Aorta (tissue), 5 donors: ENCODE results near the gene USP51. TPM values are rescaled to one million over a fixed set of nuclear protein-coding genes. Genes with fewer than 3 reads are reported as not detected.
"Not testable (repeated sequence)": the region's sequence is repeated elsewhere in the genome, so short reads cannot be mapped to it uniquely, and the experiment has no call there.

Experiments
- ATAC-seq: fragments of 200-7000 bp; cut with Tn5 transposase; one replicate; pipeline ENCODE4 v1.9.1; 2022; ENCODE audit warnings: moderate library complexity; ENCODE audit not compliant: low FRiP score
- DNase-seq, 2 donors: peaks; one replicate each; pipeline ENCODE4 v3.0.0-alpha.2; 2020
- H3K27ac ChIP-seq, 2 donors: one replicate each; pipeline ENCODE4 v1.5.1; 2013; ENCODE audit warnings: low read length in 2 of 2, mild to moderate bottlenecking in 2 of 2, moderate library complexity in 2 of 2, control low read depth in 1 of 2, inconsistent platforms in 1 of 2, low read depth in 1 of 2
- H3K27me3 ChIP-seq, 2 donors: one replicate each; pipeline ENCODE4 v1.6.1; 2013; ENCODE audit warnings: control low read depth in 1 of 2, low read length in 1 of 2, mild to moderate bottlenecking in 1 of 2, moderate library complexity in 1 of 2; ENCODE audit not compliant: insufficient read depth in 2 of 2, control insufficient read depth in 1 of 2
- H3K36me3 ChIP-seq, 2 donors: one replicate each; pipeline ENCODE4 v1.6.1; 2013; ENCODE audit warnings: control low read depth in 1 of 2, low read length in 1 of 2, mild to moderate bottlenecking in 1 of 2; ENCODE audit not compliant: insufficient read depth in 2 of 2, control insufficient read depth in 1 of 2
- H3K4me1 ChIP-seq, 2 donors: one replicate each; pipeline ENCODE4 v1.6.1; 2013; ENCODE audit warnings: low read length in 2 of 2, control low read depth in 1 of 2, mild to moderate bottlenecking in 1 of 2, moderate library complexity in 1 of 2; ENCODE audit not compliant: insufficient read depth in 2 of 2, control insufficient read depth in 1 of 2
- H3K4me3 ChIP-seq, 2 donors: one replicate each; pipeline ENCODE4 v1.5.1; 2013; ENCODE audit warnings: low read length in 2 of 2, control low read depth in 1 of 2, mild to moderate bottlenecking in 1 of 2
- H3K9me3 ChIP-seq: one replicate; pipeline ENCODE4 v1.6.1; 2013; ENCODE audit warnings: mild to moderate bottlenecking, low read length; ENCODE audit not compliant: control insufficient read depth
- WGBS, 2 donors: extraction: QIAGEN DNeasy Blood & Tissue Kit; methylation state at CpG; one replicate each; pipeline ENCODE4 v1.1.7; 2013; 5-methylcytosine and 5-hydroxymethylcytosine counted together
- intact Hi-C, 2 donors: fragments of 100-400 bp; cut with DNase I; formaldehyde crosslinking; loops; one replicate each; pipeline versions ENCODE4 v1.14.2 to v1.15.0; 2022
- long read RNA-seq, 2 donors: library from polyadenylated mRNA; unstranded; transcript quantifications; one replicate each; pipeline ENCODE4 v2.0.0, GENCODE V29; 2020 to 2021
- polyA plus RNA-seq, 2 donors: library from polyadenylated mRNA; stranded (reverse); fragments of 200-250 nt; gene quantifications; one replicate each; pipeline ENCODE4 v1.2.3, GENCODE V29; 2013
- total RNA-seq, 2 donors: library from RNA; stranded (reverse); fragmentation: NEBNext Ultra II Directional; extraction: Animal tissue kit (Norgen Biotek cat#: 25700); gene quantifications; one replicate each; pipeline ENCODE4 v1.2.1, GENCODE V29; 2021
- donor health status: healthy with polysubstance abuse.
- donor health status: Bipolar disorder and iron deficiency.
- donor health status: DM: no; HTN: no; CAD: no.
- donor health status: DM: no; HTN: no; CAD: no.
- donor health status: DM: yes; HTN: yes; CAD: no.

USP51 gene
- 1 to 10 TPM; 1.4 to 2.7 TPM for total RNA-seq
- under 1 TPM; 0.25 to 0.31 TPM for polyA plus RNA-seq
- long read RNA-seq, donor 1, partial matches to known transcripts: 0 of 1 reads
- long read RNA-seq, donor 1, other reads (novel, unspliced or antisense): 1 of 1 reads
- long read RNA-seq, donor 2, partial matches to known transcripts: 0 of 1 reads
- long read RNA-seq, donor 2, other reads (novel, unspliced or antisense): 1 of 1 reads

GRCh38 chrX:55489314-55490009 lies at the start of gene USP51:
Gene USP51, minus strand, starts transcription at chrX:55489848. Its CDS starts 909 bp downstream, at chrX:55488939.
- ATAC-seq (peak; percentile 73), DNase-seq (peak; percentile 62 to 78)
- peak within 1 kb of the TSS; percentile 60 to 94 for H3K4me3 ChIP-seq
- WGBS, 2 donors: 1 to 23% methylated on average over 34 of the region's 34 CpGs
- H3K27me3 ChIP-seq: no peaks in the 10 kb centered on the region
- H3K9me3 ChIP-seq: no peaks in the 10 kb centered on the region
- H3K36me3 ChIP-seq: no peaks in the 10 kb centered on the region
- peak within 1 kb of the TSS in 1 of 2 donors; percentile 97 for H3K27ac ChIP-seq
- intact Hi-C loops: no loop called here
- no peaks in the 10 kb centered on the region for H3K4me1 ChIP-seq

DNA sequence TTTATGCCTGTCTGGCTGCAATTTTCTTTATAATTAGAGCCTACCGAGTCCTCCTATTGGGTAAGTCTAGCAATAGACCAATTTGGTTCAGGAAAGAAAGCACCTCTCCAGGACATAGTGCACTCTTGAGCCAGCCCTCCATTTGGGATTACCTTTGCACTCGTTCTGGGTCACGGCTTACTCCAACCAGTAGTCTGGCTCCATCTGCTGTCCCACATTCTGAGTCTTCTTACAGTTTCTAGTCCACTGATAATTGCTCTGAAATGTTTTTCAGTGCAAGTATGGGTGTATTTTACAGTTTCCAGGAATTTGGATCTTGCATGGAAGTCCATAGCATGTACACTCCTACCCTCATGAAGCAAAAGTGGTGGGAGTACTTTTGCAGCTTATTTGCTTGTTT lies 34.8 kb upstream of the USP51 start:
- DNase-seq: no peak
- H3K27ac ChIP-seq: no peak overlapping the region
- H3K9me3 ChIP-seq: no peaks in the 10 kb centered on the region
- ATAC-seq: no peak
- H3K36me3 ChIP-seq: no peaks in the 10 kb centered on the region
- H3K4me1 ChIP-seq: no peaks in the 10 kb centered on the region
- no peaks in the 10 kb centered on the region for H3K27me3 ChIP-seq
- H3K4me3 ChIP-seq: no peak overlapping the region
- intact Hi-C loops: no loop called here
- 33 to 42% methylated on average over 3 of the region's 3 CpGs for WGBS, 2 donors

DNA sequence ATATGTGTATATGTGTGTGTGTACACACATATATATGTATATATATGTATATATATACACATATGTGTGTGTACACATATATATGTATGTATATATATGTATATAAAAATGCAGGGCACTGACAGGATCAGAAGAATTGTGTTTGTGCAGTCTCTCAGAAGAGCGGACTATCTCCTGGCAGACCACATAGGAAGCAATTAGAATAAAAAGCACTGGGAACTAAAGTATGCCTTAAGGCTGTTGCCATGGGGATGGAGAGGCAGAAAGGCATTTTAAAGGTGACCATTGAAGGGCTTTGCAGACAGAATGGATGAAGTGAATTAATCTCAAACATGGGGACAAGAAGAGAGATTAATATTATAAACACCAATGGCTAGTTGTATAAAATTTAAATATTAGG lies 33.7 kb upstream of the USP51 start:
- H3K27ac ChIP-seq: no peak overlapping the region
- H3K9me3 ChIP-seq: no peaks in the 10 kb centered on the region
- no peak overlapping the region for H3K4me3 ChIP-seq
- intact Hi-C loops: no loop called here
- H3K27me3 ChIP-seq: no peaks in the 10 kb centered on the region
- DNase-seq: no peak
- no peaks in the 10 kb centered on the region for H3K36me3 ChIP-seq
- 54 to 56% methylated on average over 1 of the region's 1 CpG for WGBS, 2 donors
- H3K4me1 ChIP-seq: no peaks in the 10 kb centered on the region
- no peak for ATAC-seq

DNA sequence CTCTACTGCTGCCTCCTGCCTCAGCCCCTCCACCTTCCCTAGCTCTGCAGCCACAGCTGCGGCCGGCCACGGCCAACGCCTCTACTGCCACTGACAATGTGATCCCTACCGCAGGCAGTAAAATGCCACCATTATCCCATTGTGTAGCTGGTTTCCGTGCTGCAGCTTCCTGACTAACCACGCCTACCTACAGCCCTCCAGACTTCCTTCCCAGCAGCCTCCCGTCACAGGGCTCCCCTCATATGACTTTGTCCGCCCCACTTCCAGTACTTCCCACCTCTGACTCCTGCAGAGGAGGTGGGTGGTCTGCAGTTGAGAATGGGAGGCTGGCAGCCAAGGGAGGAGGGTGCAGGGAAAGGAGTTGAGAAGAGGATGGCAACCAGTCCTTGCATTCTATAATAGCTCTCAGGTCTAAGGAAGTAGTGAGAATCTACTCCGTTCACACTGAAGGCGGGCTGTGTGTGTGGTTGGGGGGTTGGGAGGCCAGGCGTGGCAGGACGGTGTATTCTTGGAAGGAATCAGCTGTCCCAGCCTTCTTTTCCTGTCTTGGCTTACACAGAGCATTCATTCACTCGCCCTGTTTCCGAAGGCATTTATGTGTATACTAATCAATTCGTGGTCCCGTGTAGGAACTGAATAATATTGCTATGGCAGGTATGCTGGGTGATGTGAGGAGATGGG lies 33.1 kb upstream of the USP51 start:
- intact Hi-C loops: no loop called here
- no peak overlapping the region for H3K4me3 ChIP-seq
- peak; percentile 42 for ATAC-seq
- H3K27ac ChIP-seq: no peak overlapping the region
- 66 to 67% methylated on average over 17 of the region's 17 CpGs for WGBS, 2 donors
- H3K9me3 ChIP-seq: no peaks in the 10 kb centered on the region
- no peaks in the 10 kb centered on the region for H3K36me3 ChIP-seq
- no peaks in the 10 kb centered on the region for H3K4me1 ChIP-seq
- no peaks in the 10 kb centered on the region for H3K27me3 ChIP-seq
- peak in 1 of 2 donors; percentile 62 for DNase-seq

- 87 to 92% methylated on average over 3 of the region's 3 CpGs for WGBS, 2 donors
- no peaks in the 10 kb centered on the region for H3K27me3 ChIP-seq
- no peak for ATAC-seq
- H3K9me3 ChIP-seq: no peaks in the 10 kb centered on the region
- no peak for DNase-seq
- H3K27ac ChIP-seq: no peak overlapping the region
- intact Hi-C loops: no loop called here
- no peaks in the 10 kb centered on the region for H3K4me1 ChIP-seq
- H3K4me3 ChIP-seq: no peak overlapping the region
- no peaks in the 10 kb centered on the region for H3K36me3 ChIP-seq
Observed at GRCh38 chrX:55521687-55522086, 32.0 kb upstream of the USP51 start.

GRCh38 chrX:55516794-55517481 lies 27.3 kb upstream of the USP51 start:
- H3K27ac ChIP-seq, H3K9me3 ChIP-seq, H3K36me3 ChIP-seq, ATAC-seq, H3K4me3 ChIP-seq, DNase-seq, intact Hi-C loops, H3K27me3 ChIP-seq, H3K4me1 ChIP-seq: not testable (repeated sequence)
- WGBS, 2 donors: no CpG with 5 or more reads among the region's 10 CpGs

GRCh38 chrX:55513045-55513737 lies 23.5 kb upstream of the USP51 start:
- H3K9me3 ChIP-seq, H3K4me3 ChIP-seq, ATAC-seq, intact Hi-C loops, H3K36me3 ChIP-seq, H3K4me1 ChIP-seq, DNase-seq, H3K27me3 ChIP-seq, H3K27ac ChIP-seq: not testable (repeated sequence)
- no CpG with 5 or more reads among the region's 6 CpGs for WGBS, 2 donors

GRCh38 chrX:55508410-55509152 lies 18.9 kb upstream of the USP51 start:
- H3K9me3 ChIP-seq, ATAC-seq, H3K27me3 ChIP-seq, DNase-seq, H3K36me3 ChIP-seq, H3K4me3 ChIP-seq, H3K27ac ChIP-seq, intact Hi-C loops, H3K4me1 ChIP-seq: not testable (repeated sequence)
- WGBS, 2 donors: no CpG with 5 or more reads among the region's 10 CpGs
